GM13977 (cell line): ENCODE data around the gene MAPKAP1.
A peak's percentile ranks its signal among the peaks of the same experiment; 100 is the strongest.

Experiments
- DNase-seq: peaks from one replicate; pipeline ENCODE4 v3.0.0; 2012; ENCODE audit warnings: low spot score
- CTCF ChIP-seq: IDR thresholded peaks from 2 replicates; pipeline ENCODE4 v1.5.1; 2012; ENCODE audit warnings: mild to moderate bottlenecking, control low read depth; ENCODE audit not compliant: insufficient read depth; ENCODE audit errors: extremely low read depth, missing control alignments
- in situ Hi-C: fragments of 300-500 bp; cut with MboI; formaldehyde crosslinking; loops from one replicate; pipeline ENCODE4 v1.12.0; 2022; ENCODE audit warnings: low sequenced_read_pairs, low pct_unique_long_range_greater_than_20kb, mixed read lengths, inconsistent platforms; ENCODE audit not compliant: unreplicated experiment

MAPKAP1 gene

GRCh38 chr9:125446561-125447094, 260.4 kb downstream of the MAPKAP1 start:
- TF ChIP-seq CTCF: no peak
- in situ Hi-C loops: no loop called here
- DNase-seq: peak; percentile 78

GRCh38 chr9:125444956-125445506, 262.0 kb downstream of the MAPKAP1 start:
- TF ChIP-seq CTCF: no peak
- in situ Hi-C loops: no loop called here

GRCh38 chr9:125444166-125444565, 262.8 kb downstream of the MAPKAP1 start:
- in situ Hi-C loops: no loop called here
- no peak for TF ChIP-seq CTCF
- DNase-seq: no peak

More at GRCh38 chr9:125444956-125445506, 262.0 kb downstream of the MAPKAP1 start:
- DNase-seq: no peak

GRCh38 chr9:125443367-125443766, 263.6 kb downstream of the MAPKAP1 start:
- in situ Hi-C loops: no loop called here
- TF ChIP-seq CTCF: no peak
- no peak for DNase-seq

GRCh38 chr9:125442452-125442851, 264.6 kb downstream of the MAPKAP1 start:
- DNase-seq: no peak
- no peak for TF ChIP-seq CTCF
- in situ Hi-C loops: no loop called here

GRCh38 chr9:125440411-125440810, 266.6 kb downstream of the MAPKAP1 start:
- no peak for TF ChIP-seq CTCF
- in situ Hi-C loops: no loop called here
- no peak for DNase-seq
